GM03348 (cell line): Measurements from ENCODE around the gene PARD3B.
A peak's percentile ranks its signal among the peaks of the same experiment; 100 is the strongest.

Experiments used
- DNase-seq: peaks from one replicate; pipeline ENCODE4 v3.0.0; 2012; ENCODE audit warnings: low spot score

Gene PARD3B

GRCh38 chr2:205612636-205613035 is 1067.4 kb downstream of the PARD3B start:
- DNase-seq, result no peak

- no peak for DNase-seq
Measured at GRCh38 chr2:205613970-205614559, 1068.8 kb downstream of the PARD3B start.

GRCh38 chr2:205614965-205615364 is 1069.7 kb downstream of the PARD3B start:
- DNase-seq, result no peak

- DNase-seq, result no peak
Measured at GRCh38 chr2:205617905-205618304, 1072.6 kb downstream of the PARD3B start.

GRCh38 chr2:205619600-205619999 is 1074.3 kb downstream of the PARD3B start:
- no peak for DNase-seq

- no peak for DNase-seq
Measured at GRCh38 chr2:205627085-205627484, 1081.8 kb downstream of the PARD3B start.

GRCh38 chr2:205628422-205628821 is 1083.1 kb downstream of the PARD3B start:
- no peak for DNase-seq

- no peak for DNase-seq
Measured at GRCh38 chr2:205629091-205629776, 1084.0 kb downstream of the PARD3B start.

GRCh38 chr2:205633994-205634393 is 1088.7 kb downstream of the PARD3B start:
- DNase-seq, result peak; percentile 38

- no peak for DNase-seq
Measured at GRCh38 chr2:205636549-205637319, 1091.5 kb downstream of the PARD3B start.

- DNase-seq, result no peak
Measured at GRCh38 chr2:205637320-205637602, 1092.0 kb downstream of the PARD3B start.

GRCh38 chr2:205637779-205638503 is 1092.7 kb downstream of the PARD3B start:
- DNase-seq, result no peak

- no peak for DNase-seq
Measured at GRCh38 chr2:205640716-205641115, 1095.4 kb downstream of the PARD3B start.

- DNase-seq, result no peak
Measured at GRCh38 chr2:205642599-205643356, 1097.5 kb downstream of the PARD3B start.

GRCh38 chr2:205643391-205643885 is 1098.2 kb downstream of the PARD3B start:
- DNase-seq, result no peak

- DNase-seq, result no peak
Measured at GRCh38 chr2:205644018-205644417, 1098.7 kb downstream of the PARD3B start.

- DNase-seq, result no peak
Measured at GRCh38 chr2:205646680-205647079, 1101.4 kb downstream of the PARD3B start.

GRCh38 chr2:205650450-205650849 is 1105.2 kb downstream of the PARD3B start:
- DNase-seq, result peak; percentile 84

- DNase-seq, result no peak
Measured at GRCh38 chr2:205650931-205651330, 1105.7 kb downstream of the PARD3B start.

- no peak for DNase-seq
Measured at GRCh38 chr2:205651719-205652118, 1106.4 kb downstream of the PARD3B start.

- DNase-seq, result peak; percentile 43
Measured at GRCh38 chr2:205654878-205655605, 1109.8 kb downstream of the PARD3B start.
